ENCODE data around the gene GTPBP6. TPM values are rescaled to one million over a fixed set of nuclear protein-coding genes. Genes with fewer than 3 reads are reported as not detected.

Gene GTPBP6
- total and polyA plus RNA-seq, 2 donors (not counting 3 experiments of a cell fraction or from before 2014, with no cell fraction given): 39.1 to 63.5 TPM

- Histone ChIP-seq H2AFZ (ENCODE audit: low read depth, low read length) (no peak overlapping the region), H3K27ac (ENCODE audit: insufficient read depth, low read depth, low read length) (no peak overlapping the region), H3K9me3 (replicated peaks; ENCODE audit: control insufficient read depth, insufficient read depth, low read length) (no peaks in the 10 kb centered on the region), H3K9me1 (replicated peaks; ENCODE audit: control insufficient read depth, extremely low read depth, insufficient read depth, low read length) (no peaks in the 10 kb centered on the region), H3K79me2 (ENCODE audit: control insufficient read depth, insufficient read depth, low read length) (no peaks in the 10 kb centered on the region), H3K4me3 (replicated peaks in 1 of 3; ENCODE audit: insufficient read depth in 1 of 3, low read depth in 1 of 3, low read length in 3 of 3) (no peak overlapping the region), H3K27me3 (ENCODE audit: control insufficient read depth in 2 of 2, insufficient read depth in 2 of 2, low read length in 2 of 2) (no peaks in the 10 kb centered on the region), H4K20me1 (replicated peaks; ENCODE audit: control insufficient read depth, extremely low read depth, insufficient read depth, low read length) (no peaks in the 10 kb centered on the region), H3K4me2 (ENCODE audit: insufficient read depth, low read length) (no peak overlapping the region), H3K4me1 (ENCODE audit: control insufficient read depth, extremely low read depth, insufficient read depth, low read length) (no peaks in the 10 kb centered on the region), H3K36me3 (ENCODE audit: control insufficient read depth in 2 of 2, extremely low read depth in 1 of 2, insufficient read depth in 2 of 2, low read length in 2 of 2) (peaks cover 0 to 3% of the 10 kb centered on the region in 2 experiments), H3K9ac (replicated peaks; ENCODE audit: extremely low read depth, insufficient read depth, low read length) (no peak overlapping the region)
- POLR2A ChIA-PET: no interaction called here
- dilution Hi-C loops (cut with MboI; ENCODE audit: extremely low pct_ligation_motif_present, low sequenced_read_pairs): no loop called here
- BruUV-seq (replicated peaks): no TSS peak
- no peak for FAIRE-seq
- intact Hi-C loops (cut with micrococcal nuclease): no loop called here
- CTCF ChIA-PET: no interaction called here
- no peak for TF ChIP-seq MYC (IDR thresholded peaks at IDR 0.05; ENCODE audit: low read depth, low read length)
- TF ChIP-seq POLR2A (IDR thresholded peaks at IDR 0.05; ENCODE audit: low read depth, low read length): no peak
- no peak for DNase-seq (ENCODE audit: low read depth, low spot score)
Observed at GRCh38 chrX:363621-364375, 45.2 kb upstream of the GTPBP6 start.

GRCh38 chrX:362937-363620 lies 44.5 kb upstream of the GTPBP6 start:
- H3K27me3 ChIP-seq (ENCODE audit: control insufficient read depth in 2 of 2, insufficient read depth in 2 of 2, low read length in 2 of 2): no peaks in the 10 kb centered on the region
- no peaks in the 10 kb centered on the region for H3K9me1 ChIP-seq (replicated peaks; ENCODE audit: control insufficient read depth, extremely low read depth, insufficient read depth, low read length)
- no peak for TF ChIP-seq POLR2AphosphoS5 (IDR thresholded peaks at IDR 0.05; ENCODE audit: insufficient read depth, low read depth, low read length)
- TF ChIP-seq MAX (IDR thresholded peaks at IDR 0.05; ENCODE audit: insufficient read depth, insufficient read length): no peak
- no peak for TF ChIP-seq JUN (IDR thresholded peaks at IDR 0.05; ENCODE audit: borderline replicate concordance, insufficient read depth, insufficient read length, low read depth)
- TF ChIP-seq CTCF (IDR thresholded peaks at IDR 0.05; ENCODE audit: extremely low read depth in 1 of 2, insufficient read depth in 1 of 2, low read depth in 1 of 2, low read length in 2 of 2): no peak
- TF ChIP-seq POLR2A (IDR thresholded peaks at IDR 0.05; ENCODE audit: low read depth, low read length): no peak
- TF ChIP-seq EZH2 (IDR thresholded peaks at IDR 0.05; ENCODE audit: borderline replicate concordance, low read depth, low read length, severe bottlenecking): no peak
- no peak for TF ChIP-seq GATA2 (IDR thresholded peaks at IDR 0.05; ENCODE audit: insufficient read depth, insufficient read length, low read depth, low read length)
- no peak for TF ChIP-seq MYC (IDR thresholded peaks at IDR 0.05; ENCODE audit: low read depth, low read length)
- no peak for TF ChIP-seq FOS (IDR thresholded peaks at IDR 0.05; ENCODE audit: borderline replicate concordance, insufficient read depth, low read length)
- CTCF ChIA-PET: no interaction called here
- H2AFZ ChIP-seq (ENCODE audit: low read depth, low read length): no peak overlapping the region
- no peak for DNase-seq (ENCODE audit: low read depth, low spot score)
- H3K36me3 ChIP-seq (ENCODE audit: control insufficient read depth in 2 of 2, extremely low read depth in 1 of 2, insufficient read depth in 2 of 2, low read length in 2 of 2): peaks cover 0 to 3% of the 10 kb centered on the region in 2 experiments
- H3K4me3 ChIP-seq (replicated peaks in 1 of 3; ENCODE audit: insufficient read depth in 1 of 3, low read depth in 1 of 3, low read length in 3 of 3): no peak overlapping the region
- no peaks in the 10 kb centered on the region for H3K9me3 ChIP-seq (replicated peaks; ENCODE audit: control insufficient read depth, insufficient read depth, low read length)
- POLR2A ChIA-PET: no interaction called here
- intact Hi-C loops (cut with micrococcal nuclease) (no loop called here), dilution Hi-C loops (cut with MboI; ENCODE audit: extremely low pct_ligation_motif_present, low sequenced_read_pairs) (no loop called here)
- H3K4me2 ChIP-seq (ENCODE audit: insufficient read depth, low read length): no peak overlapping the region
- H3K9ac ChIP-seq (replicated peaks; ENCODE audit: extremely low read depth, insufficient read depth, low read length): no peak overlapping the region
- H3K79me2 ChIP-seq (ENCODE audit: control insufficient read depth, insufficient read depth, low read length): no peaks in the 10 kb centered on the region
- no TSS peak for BruUV-seq (replicated peaks)
- H3K27ac ChIP-seq (ENCODE audit: insufficient read depth, low read depth, low read length): no peak overlapping the region
- no peak for FAIRE-seq
- no peaks in the 10 kb centered on the region for H3K4me1 ChIP-seq (ENCODE audit: control insufficient read depth, extremely low read depth, insufficient read depth, low read length)
- H4K20me1 ChIP-seq (replicated peaks; ENCODE audit: control insufficient read depth, extremely low read depth, insufficient read depth, low read length): no peaks in the 10 kb centered on the region
